Thyroid gland (tissue), 4 donors: Measurements from ENCODE around the gene COL18A1. TPM values are rescaled to one million over a fixed set of nuclear protein-coding genes. Genes with fewer than 3 reads are reported as not detected.

Source experiments
- DNase-seq, 2 donors: peaks; one replicate each; pipeline ENCODE4 v3.0.0-alpha.2; 2019
- H3K27ac ChIP-seq, 3 donors: fragments of 200-600 bp; sonication (generic); 1 replicate in 2 of 3; 2 replicates in 1 of 3; pipeline ENCODE4 v1.5.1; 2016 to 2019; ENCODE audit warnings: mild to moderate bottlenecking in 1 of 3, moderate library complexity in 1 of 3
- H3K27me3 ChIP-seq: fragments of 200-600 bp; sonication (generic); one replicate; pipeline ENCODE4 v1.5.1; 2019
- H3K36me3 ChIP-seq, 2 donors: fragments of 200-600 bp; sonication (generic); one replicate each; pipeline ENCODE4 v1.5.1; 2016 to 2019
- H3K4me1 ChIP-seq, 2 donors: fragments of 200-600 bp; sonication (generic); one replicate each; pipeline ENCODE4 v1.5.1; 2017 to 2019
- H3K4me3 ChIP-seq, 3 donors: fragments of 200-600 bp; sonication (generic); replicated peaks in 1 of 3; 1 replicate in 2 of 3; 2 replicates in 1 of 3; pipeline ENCODE4 v1.5.1; 2016; ENCODE audit warnings: mild to moderate bottlenecking in 1 of 3
- H3K9me3 ChIP-seq: fragments of 200-600 bp; sonication (generic); one replicate; pipeline ENCODE4 v1.5.1; 2017
- POLR2A ChIP-seq, 2 donors: fragments of 450-650 bp; IDR thresholded peaks; one replicate each; pipeline ENCODE4 v1.6.1; 2017; ENCODE audit warnings: antibody characterized with exemption in 2 of 2, mild to moderate bottlenecking in 2 of 2, moderate library complexity in 1 of 2
- WGBS, 2 donors: methylation state at CpG; one replicate each; pipeline ENCODE4 v1.1.5; 2017; 5-methylcytosine and 5-hydroxymethylcytosine counted together
- intact Hi-C: fragments of 100-400 bp; cut with DNase I; formaldehyde crosslinking; loops from one replicate; pipeline ENCODE4 v1.15.1; 2023
- total RNA-seq, 4 donors: library from RNA; depleted of rRNA; stranded (reverse); fragments of >200 nt; gene quantifications; one replicate each; pipeline ENCODE4 v1.2.3, GENCODE V29; 2016
- TF ChIP-seq, protein P1 (sequence below), 6 experiments: fragments of 200-600 bp in 3 of 6; fragments of 450-650 bp in 3 of 6; sonication (generic) in 3 of 6; IDR thresholded peaks; one replicate each; pipeline ENCODE4 v1.5.1; 2016 to 2019; ENCODE audit warnings: antibody characterized with exemption in 6 of 6, mild to moderate bottlenecking in 2 of 6, inconsistent platforms in 1 of 6, moderate library complexity in 1 of 6

COL18A1 gene
- total RNA-seq, 4 donors from 2014 or later: 105 to 264 (median 238) TPM

DNA sequence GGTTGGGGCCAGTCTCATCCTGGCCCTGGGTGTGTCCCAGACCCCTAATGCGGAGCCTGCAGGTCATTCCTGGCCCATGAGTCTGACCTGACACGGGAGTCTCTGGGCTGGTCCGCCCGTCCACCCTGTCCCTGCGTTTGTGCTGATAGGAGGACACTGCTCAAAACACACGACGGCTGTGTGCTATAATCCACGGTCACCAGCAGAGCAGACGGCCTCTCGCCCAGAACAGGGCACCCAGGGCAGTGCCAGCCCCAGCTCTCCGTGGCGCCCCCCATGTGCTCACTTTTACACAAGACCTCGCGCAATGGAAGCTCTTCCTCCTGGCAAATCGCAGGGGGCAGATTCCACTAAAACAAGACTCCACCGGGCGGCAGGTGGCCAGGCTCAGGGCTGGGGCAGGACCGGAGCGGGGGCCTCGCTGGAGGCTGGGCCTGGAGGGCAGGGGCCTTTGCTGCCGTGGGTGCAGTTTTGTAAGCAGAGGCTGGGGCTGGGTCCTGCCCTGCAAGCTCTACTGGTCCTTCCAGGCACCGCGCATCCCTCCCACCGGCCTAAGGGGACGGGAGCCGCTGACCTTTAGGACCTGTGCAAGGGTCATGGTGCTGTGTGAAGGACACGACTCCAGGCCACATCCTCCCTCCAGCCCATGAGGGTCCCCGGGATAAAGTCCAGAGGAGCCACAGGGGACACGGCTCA is 147.9 kb downstream of the COL18A1 start:
- H3K4me3 ChIP-seq: no peak overlapping the region
- H3K4me1 ChIP-seq: peaks cover 0 to 12% of the 10 kb centered on the region in 2 donors
- WGBS, 2 donors: 91 to 92% methylated on average over 20 of the region's 29 CpGs
- H3K36me3 ChIP-seq: no peaks in the 10 kb centered on the region
- DNase-seq: no peak
- intact Hi-C loops: no loop called here
- no peak for TF ChIP-seq POLR2A (IDR thresholded peaks at IDR 0.05)
- TF ChIP-seq, protein P1, sequence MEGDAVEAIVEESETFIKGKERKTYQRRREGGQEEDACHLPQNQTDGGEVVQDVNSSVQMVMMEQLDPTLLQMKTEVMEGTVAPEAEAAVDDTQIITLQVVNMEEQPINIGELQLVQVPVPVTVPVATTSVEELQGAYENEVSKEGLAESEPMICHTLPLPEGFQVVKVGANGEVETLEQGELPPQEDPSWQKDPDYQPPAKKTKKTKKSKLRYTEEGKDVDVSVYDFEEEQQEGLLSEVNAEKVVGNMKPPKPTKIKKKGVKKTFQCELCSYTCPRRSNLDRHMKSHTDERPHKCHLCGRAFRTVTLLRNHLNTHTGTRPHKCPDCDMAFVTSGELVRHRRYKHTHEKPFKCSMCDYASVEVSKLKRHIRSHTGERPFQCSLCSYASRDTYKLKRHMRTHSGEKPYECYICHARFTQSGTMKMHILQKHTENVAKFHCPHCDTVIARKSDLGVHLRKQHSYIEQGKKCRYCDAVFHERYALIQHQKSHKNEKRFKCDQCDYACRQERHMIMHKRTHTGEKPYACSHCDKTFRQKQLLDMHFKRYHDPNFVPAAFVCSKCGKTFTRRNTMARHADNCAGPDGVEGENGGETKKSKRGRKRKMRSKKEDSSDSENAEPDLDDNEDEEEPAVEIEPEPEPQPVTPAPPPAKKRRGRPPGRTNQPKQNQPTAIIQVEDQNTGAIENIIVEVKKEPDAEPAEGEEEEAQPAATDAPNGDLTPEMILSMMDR (IDR thresholded peaks at IDR 0.05): no peak
- H3K9me3 ChIP-seq: no peaks in the 10 kb centered on the region
- no peaks in the 10 kb centered on the region for H3K27me3 ChIP-seq
- H3K27ac ChIP-seq: no peak overlapping the region

DNA sequence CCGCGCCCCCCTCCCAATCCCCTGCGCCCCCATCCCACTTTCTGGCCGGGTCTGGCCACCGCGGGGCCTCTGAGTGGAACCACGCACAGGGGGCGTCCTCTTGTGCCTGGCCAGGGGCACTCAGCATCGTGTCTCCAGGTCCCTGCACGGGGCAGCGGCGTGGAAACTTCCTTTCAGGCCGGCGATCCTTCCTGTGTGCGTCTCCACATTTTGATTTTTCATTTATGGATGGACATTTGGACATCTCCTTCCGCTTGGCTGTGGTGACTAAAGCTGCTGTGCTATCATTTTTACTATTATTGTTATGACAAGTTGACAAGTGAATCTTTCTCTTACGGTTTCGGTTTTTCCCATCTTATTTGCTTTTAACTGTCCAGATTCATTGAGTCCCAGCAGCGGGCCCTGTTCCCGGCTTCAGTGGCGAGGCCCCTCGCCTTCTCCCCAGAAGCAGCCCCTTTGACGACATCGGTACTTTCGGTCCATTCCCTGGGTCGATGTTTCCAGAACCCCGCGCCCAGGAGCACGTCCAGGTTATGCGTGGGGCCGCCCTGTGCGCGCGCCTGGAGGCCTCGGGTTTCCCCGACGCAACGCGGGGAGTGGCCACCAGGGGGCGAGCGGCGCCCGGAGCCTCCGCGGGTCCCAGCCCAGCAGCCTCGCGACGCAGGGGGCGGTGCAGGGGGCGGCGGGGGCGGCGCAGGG is 149.7 kb downstream of the COL18A1 start:
- H3K4me3 ChIP-seq: peak overlapping the region in 2 of 3 donors; percentile 29 to 42
- no peaks in the 10 kb centered on the region for H3K9me3 ChIP-seq
- H3K27ac ChIP-seq: peak overlapping the region; percentile 53 to 75 (median 68)
- no peaks in the 10 kb centered on the region for H3K27me3 ChIP-seq
- WGBS, 2 donors: 1% methylated on average over 18 to 27 of the region's 53 CpGs
- H3K4me1 ChIP-seq: peaks cover 0 to 12% of the 10 kb centered on the region in 2 donors
- TF ChIP-seq POLR2A (IDR thresholded peaks at IDR 0.05): peak in 1 of 2 donors; percentile 34
- TF ChIP-seq, protein P1 (IDR thresholded peaks at IDR 0.05): peak; percentile 65 to 91 (median 80)
- no peaks in the 10 kb centered on the region for H3K36me3 ChIP-seq
- intact Hi-C loops: no loop called here
- peak; percentile 78 to 84 for DNase-seq

DNA sequence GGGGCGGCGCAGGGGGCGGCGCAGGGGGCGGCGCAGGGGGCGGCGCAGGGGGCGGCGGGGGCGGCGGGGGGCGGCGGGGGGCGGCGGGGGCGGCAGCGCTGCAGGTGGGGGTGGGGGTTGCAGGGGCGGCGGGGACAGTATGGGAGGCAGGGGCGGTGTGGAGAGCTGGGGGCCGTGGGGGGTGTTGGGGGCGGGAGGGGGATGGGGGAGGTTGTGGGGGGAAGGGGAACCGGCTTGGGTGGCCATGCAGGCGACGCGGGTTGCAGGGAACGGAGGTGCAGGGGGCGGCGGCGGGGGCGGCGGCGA is 150.2 kb downstream of the COL18A1 start:
- DNase-seq: no peak
- H3K27ac ChIP-seq: peak overlapping the region; percentile 74 to 96 (median 77)
- peak overlapping the region in 1 of 3 donors; percentile 48 for H3K4me3 ChIP-seq
- no peaks in the 10 kb centered on the region for H3K36me3 ChIP-seq
- no peaks in the 10 kb centered on the region for H3K27me3 ChIP-seq
- H3K9me3 ChIP-seq: no peaks in the 10 kb centered on the region
- peaks cover 0 to 15% of the 10 kb centered on the region in 2 donors for H3K4me1 ChIP-seq
- WGBS, 2 donors: 0% methylated on average over 9 of the region's 34 CpGs; no CpG with 5 or more reads in 1 of the 2 donors
- TF ChIP-seq, protein P1 (IDR thresholded peaks at IDR 0.05): no peak
- intact Hi-C loops: no loop called here

DNA sequence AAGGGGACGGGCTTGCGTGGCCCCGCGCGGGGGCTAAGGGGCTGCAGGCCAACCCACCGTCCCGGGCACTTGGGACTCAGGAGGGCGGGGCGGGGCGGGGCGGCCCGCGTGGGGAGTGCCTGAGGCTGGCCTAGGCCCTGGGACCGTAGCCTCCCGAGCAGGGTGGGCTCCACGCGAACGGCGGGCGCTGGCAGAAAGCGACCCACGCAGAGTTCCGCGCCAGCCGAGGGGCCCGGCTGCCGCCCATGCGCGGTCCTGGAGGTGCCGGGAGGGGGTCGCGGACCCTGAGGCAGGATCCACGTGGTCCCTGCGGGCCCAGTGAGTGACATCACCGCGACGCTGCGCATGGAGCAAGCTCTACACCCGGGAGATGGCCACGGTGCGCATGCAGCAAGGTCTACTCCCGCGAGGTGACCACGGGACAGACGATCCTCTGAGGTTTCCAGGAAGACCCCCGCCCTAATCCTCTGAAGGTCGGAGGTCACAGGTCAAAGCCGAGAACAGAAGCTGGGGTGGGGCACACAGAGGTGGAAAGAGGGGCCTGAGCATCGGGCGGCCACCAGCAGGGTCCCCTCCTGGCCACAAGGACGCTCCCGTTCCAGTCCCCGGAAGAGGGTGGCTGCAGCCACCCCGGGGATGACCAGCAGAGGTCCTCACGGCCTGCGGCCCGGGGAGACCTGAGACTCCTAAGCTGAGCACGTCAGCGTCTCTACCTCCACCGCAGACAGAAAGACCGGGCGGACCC is 150.8 kb downstream of the COL18A1 start:
- H3K36me3 ChIP-seq: no peaks in the 10 kb centered on the region
- TF ChIP-seq, protein P1 (IDR thresholded peaks at IDR 0.05): peak; percentile 49 to 96 (median 88)
- TF ChIP-seq POLR2A (IDR thresholded peaks at IDR 0.05): peak; percentile 36 to 42
- peak overlapping the region in 2 of 3 donors; percentile 10 to 48 for H3K4me3 ChIP-seq
- H3K27ac ChIP-seq: peak overlapping the region; percentile 74 to 96 (median 77)
- no peaks in the 10 kb centered on the region for H3K9me3 ChIP-seq
- intact Hi-C loops: loop anchor here (2.0 kb wide), 1 partner anchor 39 kb away; no protein-coding TSS in a partner anchor
- peaks cover 0 to 20% of the 10 kb centered on the region in 2 donors for H3K4me1 ChIP-seq
- WGBS, 2 donors: 2 to 3% methylated on average over 8 to 11 of the region's 62 CpGs
- no peaks in the 10 kb centered on the region for H3K27me3 ChIP-seq
- DNase-seq: peak; percentile 76 to 91
